ENCODE results near the gene ALPP.
"Not testable (repeated sequence)": the region's sequence is repeated elsewhere in the genome, so short reads cannot be mapped to it uniquely, and the experiment has no call there.

The ALPP gene

GRCh38 chr2:232377319-232377718 lies 1.2 kb upstream of the ALPP start:
- H3K4me3 ChIP-seq (ENCODE audit: low read depth, low read length): no peak overlapping the region
- TF ChIP-seq CTCF (IDR thresholded peaks at IDR 0.05; ENCODE audit: borderline replicate concordance, insufficient read depth, low read depth, low read length): no peak

- TF ChIP-seq CTCF (IDR thresholded peaks at IDR 0.05; ENCODE audit: borderline replicate concordance, insufficient read depth, low read depth, low read length): no peak
- H3K4me3 ChIP-seq (ENCODE audit: low read depth, low read length): no peak overlapping the region
Measured at GRCh38 chr2:232377841-232378734, 463 bp upstream of the ALPP start.

- H3K4me3 ChIP-seq (ENCODE audit: low read depth, low read length): not testable (repeated sequence)
Measured at GRCh38 chr2:232379610-232380590, 1.3 kb downstream of the ALPP start.

GRCh38 chr2:232381204-232382031 lies 2.9 kb downstream of the ALPP start:
- TF ChIP-seq CTCF (IDR thresholded peaks at IDR 0.05; ENCODE audit: borderline replicate concordance, insufficient read depth, low read depth, low read length): 0 out of 2 replicates have a peak, but pooled peaks have one; percentile 4
- H3K4me3 ChIP-seq (ENCODE audit: low read depth, low read length): not testable (repeated sequence)

- H3K4me3 ChIP-seq (ENCODE audit: low read depth, low read length): no peak overlapping the region
- TF ChIP-seq CTCF (IDR thresholded peaks at IDR 0.05; ENCODE audit: borderline replicate concordance, insufficient read depth, low read depth, low read length): no peak
Measured at GRCh38 chr2:232382331-232383225, 4.0 kb downstream of the ALPP start.

- TF ChIP-seq CTCF (IDR thresholded peaks at IDR 0.05; ENCODE audit: borderline replicate concordance, insufficient read depth, low read depth, low read length): no peak
- no peak overlapping the region for H3K4me3 ChIP-seq (ENCODE audit: low read depth, low read length)
Measured at GRCh38 chr2:232384466-232384865, 5.9 kb downstream of the ALPP start.

GRCh38 chr2:232385058-232385457 lies 6.5 kb downstream of the ALPP start:
- H3K4me3 ChIP-seq (ENCODE audit: low read depth, low read length): not testable (repeated sequence)

Data from GM12875 (cell line).